Gastrocnemius medialis (tissue), 4 donors: ENCODE results near the gene SUSD4.

Experiments
- CTCF ChIP-seq, 5 experiments: fragments of 450-650 bp in 3 of 5; fragments of 200-600 bp in 2 of 5; sonication (generic) in 2 of 5; IDR thresholded peaks in 4 of 5; conservative IDR thresholded peaks in 1 of 5; 1 replicate in 4 of 5; 2 replicates in 1 of 5; pipeline ENCODE4 v1.5.1; 2016 to 2019; ENCODE audit warnings: antibody characterized with exemption in 5 of 5, mild to moderate bottlenecking in 3 of 5, moderate library complexity in 3 of 5
- POLR2A ChIP-seq, 2 donors: fragments of 450-650 bp; IDR thresholded peaks; one replicate each; pipeline ENCODE4 v1.6.1; 2017; ENCODE audit warnings: antibody characterized with exemption in 2 of 2, mild to moderate bottlenecking in 2 of 2, moderate library complexity in 2 of 2

DNA sequence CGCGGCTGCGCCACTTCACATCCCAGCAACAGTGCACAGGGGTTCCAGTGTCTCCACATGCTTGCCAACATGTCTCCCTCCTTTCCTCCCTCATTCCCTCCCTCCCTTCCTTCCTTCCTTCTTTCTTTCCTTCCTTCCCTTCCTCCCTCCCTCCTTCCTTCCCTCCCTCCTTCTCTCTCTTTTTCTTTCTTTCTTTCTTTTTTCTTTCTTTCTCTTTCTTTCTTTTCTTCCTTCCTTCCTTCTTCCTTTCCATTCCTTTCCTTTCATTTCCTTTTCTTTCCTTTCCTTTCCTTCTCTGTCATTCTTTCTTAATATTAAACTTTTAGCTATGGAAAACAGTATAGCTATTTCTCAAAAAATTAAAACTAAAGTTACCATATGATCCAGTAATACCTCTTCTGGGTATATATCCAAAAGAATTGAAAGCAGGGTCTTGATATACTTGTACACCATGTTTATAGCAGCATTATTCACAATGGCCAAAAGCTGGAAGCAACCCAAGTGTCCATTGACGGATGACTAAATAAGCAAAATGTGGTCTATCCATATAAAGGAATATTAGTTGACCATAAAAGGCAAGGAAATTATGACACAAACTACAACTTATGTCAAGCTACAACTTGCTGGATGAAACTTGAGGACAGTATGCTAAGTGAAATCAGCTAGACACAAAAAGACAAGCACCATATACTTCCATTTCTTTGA is 165.9 kb downstream of the SUSD4 start:
- no peak for TF ChIP-seq CTCF (IDR thresholded peaks at IDR 0.05 in 4 of 5, conservative IDR thresholded peaks at IDR 0.05 in 1 of 5)
- no peak for TF ChIP-seq POLR2A (IDR thresholded peaks at IDR 0.05)
